Activated CD8-positive, alpha-beta T cell treated with anti-CD3 and anti-CD28 coated beads for 36 hours (primary cell): Measurements from ENCODE around the gene PTEN. TPM values are rescaled to one million over a fixed set of nuclear protein-coding genes. Genes with fewer than 3 reads are reported as not detected.

Experiments used
- ATAC-seq: fragments of 200-7000 bp; cut with Tn5 transposase; one replicate; pipeline ENCODE4 v1.10.0; 2021; ENCODE audit warnings: mild to moderate bottlenecking, moderate library complexity
- CTCF ChIA-PET: fragments of 350-600 bp; sonication (Branson Sonifier 250); formaldehyde crosslinking; loops from one replicate; lab custom pipeline; 2021; ENCODE audit warnings: antibody characterized with exemption; lab: Charles Lee
- POLR2A ChIA-PET: fragments of 350-600 bp; sonication (Branson Sonifier 250); formaldehyde crosslinking; loops from one replicate; lab custom pipeline; 2021; ENCODE audit warnings: antibody characterized with exemption; lab: Charles Lee
- DNase-seq: peaks from one replicate; pipeline ENCODE4 v3.0.0-alpha.2; 2020
- H3K27ac Mint-ChIP-seq: one replicate; pipeline ENCODE4 v1.8.0; 2021; ENCODE audit warnings: mild to moderate bottlenecking, mixed read lengths
- H3K27me3 Mint-ChIP-seq: one replicate; pipeline ENCODE4 v1.8.0; 2021; ENCODE audit warnings: mixed read lengths
- H3K36me3 Mint-ChIP-seq: one replicate; pipeline ENCODE4 v1.8.0; 2021; ENCODE audit warnings: low read depth, mixed read lengths
- H3K4me1 Mint-ChIP-seq: one replicate; pipeline ENCODE4 v1.8.0; 2021; ENCODE audit warnings: low read depth, mixed read lengths
- H3K4me3 Mint-ChIP-seq: one replicate; pipeline ENCODE4 v1.8.0; 2021; ENCODE audit warnings: mild to moderate bottlenecking, moderate library complexity, mixed read lengths
- H3K9me3 Mint-ChIP-seq: one replicate; pipeline ENCODE4 v1.8.0; 2021; ENCODE audit warnings: mixed read lengths
- intact Hi-C: fragments of 100-400 bp; cut with micrococcal nuclease; formaldehyde crosslinking; loops from one replicate; pipeline ENCODE4 v1.10.0; 2022
- total RNA-seq, 2 experiments: library from RNA; stranded (reverse); gene quantifications; one replicate each; pipeline ENCODE4 v1.2.3, GENCODE V29; 2021
- TF ChIP-seq, protein P1 (sequence below): fragments of 200-600 bp; IDR thresholded peaks from one replicate; pipeline ENCODE4 v1.8.0; 2022; ENCODE audit warnings: antibody characterized with exemption, mild to moderate bottlenecking

PTEN gene
- total RNA-seq, 2 experiments from 2014 or later = 48.9 to 51.8 TPM

DNA sequence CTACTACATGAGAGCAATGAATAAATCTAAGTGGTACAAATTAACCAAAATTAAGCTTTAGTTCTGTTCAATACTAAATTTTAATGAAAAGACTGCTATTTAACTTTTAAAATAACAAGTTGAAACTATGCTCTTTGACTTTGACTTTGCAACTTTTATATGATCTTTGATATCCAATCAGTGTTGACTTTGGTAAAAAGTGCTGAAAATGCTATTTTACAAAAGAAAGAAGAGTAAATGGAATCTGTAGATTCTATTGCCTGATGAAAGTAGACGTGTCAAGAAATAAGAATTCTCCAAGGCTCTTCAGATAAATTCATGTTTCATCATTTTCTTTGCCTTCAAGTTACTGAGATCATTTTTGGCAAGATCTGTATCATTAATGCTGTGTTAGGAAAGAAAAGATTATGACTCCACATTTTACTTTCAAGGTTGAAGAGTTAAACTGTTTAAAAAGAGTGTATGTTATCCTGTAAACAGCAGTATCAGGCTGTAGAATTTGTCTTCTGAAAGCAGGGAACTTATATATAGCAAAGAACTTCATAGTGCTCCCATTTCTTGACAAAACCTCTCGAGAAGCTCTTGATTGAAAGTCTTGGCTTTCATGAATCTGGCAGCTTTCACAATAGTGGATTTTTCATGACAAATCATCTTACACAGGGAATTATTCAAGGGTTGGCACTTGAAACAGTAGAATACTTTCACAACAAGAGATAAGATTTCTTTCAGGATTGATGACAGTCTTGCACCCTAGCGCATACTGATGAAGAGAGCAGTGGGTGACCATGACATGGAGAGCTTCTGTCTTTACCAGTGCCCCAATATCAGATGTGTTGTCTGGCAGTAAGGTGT lies 72.1 kb downstream of the PTEN start:
- ChIA-PET POLR2A (no interaction called here), CTCF (interaction anchor here (1.2 kb wide), 1 partner anchor 28 kb away, joined by 3 read pairs; no protein-coding TSS in a partner anchor)
- TF ChIP-seq, protein P1, sequence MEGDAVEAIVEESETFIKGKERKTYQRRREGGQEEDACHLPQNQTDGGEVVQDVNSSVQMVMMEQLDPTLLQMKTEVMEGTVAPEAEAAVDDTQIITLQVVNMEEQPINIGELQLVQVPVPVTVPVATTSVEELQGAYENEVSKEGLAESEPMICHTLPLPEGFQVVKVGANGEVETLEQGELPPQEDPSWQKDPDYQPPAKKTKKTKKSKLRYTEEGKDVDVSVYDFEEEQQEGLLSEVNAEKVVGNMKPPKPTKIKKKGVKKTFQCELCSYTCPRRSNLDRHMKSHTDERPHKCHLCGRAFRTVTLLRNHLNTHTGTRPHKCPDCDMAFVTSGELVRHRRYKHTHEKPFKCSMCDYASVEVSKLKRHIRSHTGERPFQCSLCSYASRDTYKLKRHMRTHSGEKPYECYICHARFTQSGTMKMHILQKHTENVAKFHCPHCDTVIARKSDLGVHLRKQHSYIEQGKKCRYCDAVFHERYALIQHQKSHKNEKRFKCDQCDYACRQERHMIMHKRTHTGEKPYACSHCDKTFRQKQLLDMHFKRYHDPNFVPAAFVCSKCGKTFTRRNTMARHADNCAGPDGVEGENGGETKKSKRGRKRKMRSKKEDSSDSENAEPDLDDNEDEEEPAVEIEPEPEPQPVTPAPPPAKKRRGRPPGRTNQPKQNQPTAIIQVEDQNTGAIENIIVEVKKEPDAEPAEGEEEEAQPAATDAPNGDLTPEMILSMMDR = no peak
- Mint-ChIP-seq H3K27me3 (no peaks in the 10 kb centered on the region), H3K4me1 (peaks cover 29% of the 10 kb centered on the region), H3K4me3 (no peak overlapping the region), H3K27ac (no peak overlapping the region), H3K9me3 (no peaks in the 10 kb centered on the region), H3K36me3 (peaks cover 29% of the 10 kb centered on the region)
- intact Hi-C loops = no loop called here
- DNase-seq (no peak), ATAC-seq (no peak)

DNA sequence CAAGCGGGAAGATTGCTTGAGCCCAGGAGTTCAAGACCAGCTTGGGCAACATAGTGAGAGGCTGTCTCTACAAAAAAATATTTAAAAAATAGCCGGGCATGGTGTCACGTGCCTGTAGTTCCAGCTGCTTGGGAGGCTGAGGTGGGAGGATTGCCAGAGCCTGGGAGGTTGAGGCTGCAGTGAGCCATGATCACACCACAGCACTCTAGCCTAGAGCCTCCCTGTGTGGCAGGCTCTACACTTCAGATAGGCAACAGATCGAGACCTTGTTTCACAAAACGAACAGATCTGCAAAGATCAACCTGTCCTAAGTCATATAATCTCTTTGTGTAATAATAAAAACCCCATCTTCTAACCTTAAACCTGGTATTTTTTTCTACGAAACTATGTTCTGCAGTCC lies 76.8 kb downstream of the PTEN start:
- DNase-seq (no peak), ATAC-seq (no peak)
- no peak overlapping the region for H3K4me3 Mint-ChIP-seq
- H3K36me3 Mint-ChIP-seq = peaks cover 33% of the 10 kb centered on the region
- TF ChIP-seq, protein P1 = no peak
- H3K27ac Mint-ChIP-seq = no peak overlapping the region
- H3K4me1 Mint-ChIP-seq = peaks cover 21% of the 10 kb centered on the region
- intact Hi-C loops = no loop called here
- ChIA-PET POLR2A (interaction anchor here (0.6 kb wide), 1 partner anchor 25 kb away, joined by 3 read pairs; no protein-coding TSS in a partner anchor), CTCF (no interaction called here)
- no peaks in the 10 kb centered on the region for H3K9me3 Mint-ChIP-seq
- no peaks in the 10 kb centered on the region for H3K27me3 Mint-ChIP-seq

DNA sequence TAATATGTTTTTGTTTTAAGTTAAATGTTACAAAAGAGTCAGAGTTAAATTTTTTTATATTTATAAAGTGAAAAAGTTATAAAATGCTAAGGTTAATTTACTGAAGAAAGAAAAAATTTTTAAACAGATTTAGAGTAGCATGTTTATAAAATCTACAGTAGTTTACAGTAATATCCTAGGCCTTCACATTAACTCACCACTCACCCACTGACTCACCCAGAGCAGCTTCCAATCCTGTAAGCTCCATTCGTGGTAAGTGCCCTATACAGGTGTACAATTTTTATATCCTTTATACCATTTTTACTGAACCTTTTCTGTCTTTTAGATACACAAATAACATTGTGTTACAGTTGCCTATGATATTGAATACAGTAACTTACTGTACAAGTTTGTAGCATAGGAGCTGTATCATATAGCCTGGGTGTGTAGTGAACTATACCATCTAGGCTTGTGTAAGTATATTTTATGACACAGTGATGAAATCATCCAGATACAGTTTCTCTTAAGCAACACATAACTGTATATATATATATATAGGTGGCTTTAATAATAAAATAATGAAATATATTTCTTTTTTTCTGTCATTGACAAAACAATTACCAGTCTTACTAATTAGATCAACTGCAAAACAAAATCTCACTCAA lies 79.6 kb downstream of the PTEN start:
- Mint-ChIP-seq H3K9me3 (no peaks in the 10 kb centered on the region), H3K27me3 (no peaks in the 10 kb centered on the region), H3K27ac (no peak overlapping the region), H3K4me3 (no peak overlapping the region), H3K36me3 (peaks cover 21% of the 10 kb centered on the region), H3K4me1 (peaks cover 17% of the 10 kb centered on the region)
- DNase-seq (no peak), ATAC-seq (no peak)
- POLR2A ChIA-PET = interaction anchor here (1.0 kb wide), 1 partner anchor 24 kb away, joined by 4 read pairs; no protein-coding TSS in a partner anchor
- CTCF ChIA-PET = no interaction called here
- intact Hi-C loops = no loop called here
- TF ChIP-seq, protein P1 = no peak

DNA sequence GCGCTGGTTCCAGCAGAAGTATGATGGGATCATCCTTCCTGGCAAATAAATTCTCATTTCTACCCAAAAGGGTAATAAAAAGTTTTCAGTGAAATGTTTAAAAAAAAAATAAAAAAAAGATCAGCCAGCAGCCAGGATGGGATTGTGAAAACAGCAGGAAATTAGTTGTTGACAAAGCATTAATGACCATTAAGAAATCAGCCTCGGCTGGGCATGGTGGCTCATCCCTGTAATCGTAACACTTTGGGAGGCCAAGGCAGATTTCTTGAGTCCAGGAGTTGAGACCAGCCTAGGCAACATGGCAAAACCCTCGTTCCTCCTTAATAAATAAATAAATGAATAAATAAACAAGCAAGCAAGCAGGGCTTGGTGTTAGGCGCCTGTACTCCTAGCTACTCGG lies 82.6 kb downstream of the PTEN start:
- intact Hi-C loops = no loop called here
- Mint-ChIP-seq H3K9me3 (no peaks in the 10 kb centered on the region), H3K4me3 (no peak overlapping the region), H3K27me3 (no peaks in the 10 kb centered on the region), H3K36me3 (peaks cover 17% of the 10 kb centered on the region), H3K27ac (no peak overlapping the region), H3K4me1 (peaks cover 12% of the 10 kb centered on the region)
- ATAC-seq = no peak
- DNase-seq = no peak
- TF ChIP-seq, protein P1 = no peak
- POLR2A ChIA-PET = interaction anchor here (1.1 kb wide), 1 partner anchor 84 kb away, joined by 3 read pairs; no protein-coding TSS in a partner anchor
- CTCF ChIA-PET = interaction anchor here (1.7 kb wide), 1 partner anchor 145 kb away, joined by 3 read pairs; no protein-coding TSS in a partner anchor

DNA sequence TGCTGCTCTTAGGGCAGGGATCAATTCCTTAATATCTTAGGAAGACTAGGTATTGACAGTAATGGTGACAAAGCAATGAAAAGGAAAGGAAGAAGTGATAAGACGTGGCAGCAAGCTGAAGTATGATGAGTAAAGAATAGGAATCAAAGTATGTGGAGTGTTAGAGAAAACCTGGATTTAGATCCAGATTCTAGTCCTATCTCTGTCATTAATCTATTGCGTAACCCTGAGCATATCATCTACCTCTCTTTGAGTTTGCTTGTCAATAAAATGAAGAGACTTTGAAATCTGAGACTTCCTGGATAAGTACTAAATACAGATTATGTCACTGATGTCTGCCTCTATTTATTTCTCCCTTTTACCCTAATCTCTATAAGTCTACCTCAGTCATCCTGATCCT lies 89.2 kb downstream of the PTEN start:
- no peak for DNase-seq
- Mint-ChIP-seq H3K27ac (no peak overlapping the region), H3K9me3 (no peaks in the 10 kb centered on the region), H3K36me3 (peaks cover 18% of the 10 kb centered on the region), H3K4me3 (no peak overlapping the region), H3K27me3 (no peaks in the 10 kb centered on the region), H3K4me1 (peaks cover 17% of the 10 kb centered on the region)
- intact Hi-C loops = no loop called here
- no peak for ATAC-seq
- TF ChIP-seq, protein P1 = no peak
- ChIA-PET POLR2A (no interaction called here), CTCF (no interaction called here)
